ENCODE results near the gene GPC5.

The GPC5 gene

DNA sequence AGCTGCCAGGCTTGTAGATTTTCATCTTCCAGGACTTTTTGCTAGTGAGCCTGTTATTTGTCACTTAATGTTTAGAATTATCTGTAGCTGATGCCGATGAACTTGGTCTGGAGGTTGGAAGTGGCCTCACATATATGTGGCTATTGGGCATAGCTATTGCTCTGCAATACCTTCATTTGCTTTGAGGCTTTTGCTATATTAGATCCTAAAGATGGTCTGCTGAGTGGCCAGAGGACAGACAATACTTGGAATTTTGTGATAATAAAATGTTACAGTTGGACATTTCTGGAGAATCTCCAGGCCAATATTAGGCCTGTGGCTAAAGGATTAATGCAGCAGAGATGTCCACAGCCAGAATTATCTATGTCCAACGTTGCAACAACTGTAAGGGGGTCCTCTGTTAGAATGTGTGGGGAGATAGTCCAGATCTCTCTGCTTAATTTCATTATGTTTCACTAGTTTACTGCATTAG, 222.3 kb downstream of the GPC5 start:
- no peaks in the 10 kb centered on the region for H3K36me3 ChIP-seq (ENCODE audit: control insufficient read depth, insufficient read depth, low read length)
- no peak overlapping the region for H3K4me3 ChIP-seq (replicated peaks; ENCODE audit: low read depth, low read length)
- TF ChIP-seq, protein P1, sequence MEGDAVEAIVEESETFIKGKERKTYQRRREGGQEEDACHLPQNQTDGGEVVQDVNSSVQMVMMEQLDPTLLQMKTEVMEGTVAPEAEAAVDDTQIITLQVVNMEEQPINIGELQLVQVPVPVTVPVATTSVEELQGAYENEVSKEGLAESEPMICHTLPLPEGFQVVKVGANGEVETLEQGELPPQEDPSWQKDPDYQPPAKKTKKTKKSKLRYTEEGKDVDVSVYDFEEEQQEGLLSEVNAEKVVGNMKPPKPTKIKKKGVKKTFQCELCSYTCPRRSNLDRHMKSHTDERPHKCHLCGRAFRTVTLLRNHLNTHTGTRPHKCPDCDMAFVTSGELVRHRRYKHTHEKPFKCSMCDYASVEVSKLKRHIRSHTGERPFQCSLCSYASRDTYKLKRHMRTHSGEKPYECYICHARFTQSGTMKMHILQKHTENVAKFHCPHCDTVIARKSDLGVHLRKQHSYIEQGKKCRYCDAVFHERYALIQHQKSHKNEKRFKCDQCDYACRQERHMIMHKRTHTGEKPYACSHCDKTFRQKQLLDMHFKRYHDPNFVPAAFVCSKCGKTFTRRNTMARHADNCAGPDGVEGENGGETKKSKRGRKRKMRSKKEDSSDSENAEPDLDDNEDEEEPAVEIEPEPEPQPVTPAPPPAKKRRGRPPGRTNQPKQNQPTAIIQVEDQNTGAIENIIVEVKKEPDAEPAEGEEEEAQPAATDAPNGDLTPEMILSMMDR (IDR thresholded peaks at IDR 0.05; ENCODE audit: insufficient read depth, low read length, poor library complexity, severe bottlenecking) = no peak
- no peak for DNase-seq (ENCODE audit: extremely low read depth, insufficient read length)
- H3K27me3 ChIP-seq (replicated peaks; ENCODE audit: control insufficient read depth, insufficient read depth, low read length) = no peaks in the 10 kb centered on the region

DNA sequence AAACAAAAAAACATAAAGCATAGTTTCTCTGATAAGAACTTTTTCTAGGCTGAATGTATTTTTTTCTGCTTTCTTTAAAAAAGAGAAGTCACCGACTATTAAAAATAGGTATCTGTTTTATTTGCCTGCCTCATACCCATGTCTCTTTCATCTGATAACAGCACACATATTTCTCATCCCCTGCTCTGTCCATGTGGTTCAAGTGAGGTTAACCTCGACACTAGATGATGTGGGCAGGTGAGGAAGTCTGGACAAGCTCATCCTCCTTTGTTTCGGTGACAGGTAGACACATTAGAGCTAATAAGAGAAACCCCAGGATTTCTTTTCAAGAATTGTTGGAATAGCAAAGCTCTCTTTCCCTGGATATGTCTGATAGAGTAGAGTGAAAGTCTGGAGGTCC, 222.7 kb downstream of the GPC5 start:
- Histone ChIP-seq H3K27me3 (replicated peaks; ENCODE audit: control insufficient read depth, insufficient read depth, low read length) (no peaks in the 10 kb centered on the region), H3K4me3 (replicated peaks; ENCODE audit: low read depth, low read length) (no peak overlapping the region), H3K36me3 (ENCODE audit: control insufficient read depth, insufficient read depth, low read length) (no peaks in the 10 kb centered on the region)
- TF ChIP-seq, protein P1 (IDR thresholded peaks at IDR 0.05; ENCODE audit: insufficient read depth, low read length, poor library complexity, severe bottlenecking) = no peak
- no peak for DNase-seq (ENCODE audit: extremely low read depth, insufficient read length)

DNA sequence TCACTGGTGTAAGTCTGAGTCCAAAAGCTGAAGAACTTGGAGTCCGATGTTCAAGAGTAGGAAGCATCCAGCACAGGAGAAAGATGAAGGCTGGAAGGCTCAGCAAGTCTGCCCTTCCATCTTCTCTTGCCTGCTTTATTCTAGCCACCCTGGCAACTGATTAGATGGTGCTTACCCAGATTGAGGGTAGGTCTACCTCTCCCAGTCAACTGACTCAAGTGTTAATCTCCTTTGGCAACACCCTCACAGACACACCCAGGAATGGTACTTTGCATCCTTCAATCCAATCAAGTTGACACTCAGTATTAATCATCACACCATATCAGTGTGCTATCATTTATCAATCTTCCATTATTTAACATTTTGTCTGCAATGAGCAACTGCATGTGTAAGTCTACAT, 223.5 kb downstream of the GPC5 start:
- DNase-seq (ENCODE audit: extremely low read depth, insufficient read length) = no peak
- Histone ChIP-seq H3K36me3 (ENCODE audit: control insufficient read depth, insufficient read depth, low read length) (no peaks in the 10 kb centered on the region), H3K4me3 (replicated peaks; ENCODE audit: low read depth, low read length) (no peak overlapping the region), H3K27me3 (replicated peaks; ENCODE audit: control insufficient read depth, insufficient read depth, low read length) (no peaks in the 10 kb centered on the region)
- TF ChIP-seq, protein P1 (IDR thresholded peaks at IDR 0.05; ENCODE audit: insufficient read depth, low read length, poor library complexity, severe bottlenecking) = no peak

DNA sequence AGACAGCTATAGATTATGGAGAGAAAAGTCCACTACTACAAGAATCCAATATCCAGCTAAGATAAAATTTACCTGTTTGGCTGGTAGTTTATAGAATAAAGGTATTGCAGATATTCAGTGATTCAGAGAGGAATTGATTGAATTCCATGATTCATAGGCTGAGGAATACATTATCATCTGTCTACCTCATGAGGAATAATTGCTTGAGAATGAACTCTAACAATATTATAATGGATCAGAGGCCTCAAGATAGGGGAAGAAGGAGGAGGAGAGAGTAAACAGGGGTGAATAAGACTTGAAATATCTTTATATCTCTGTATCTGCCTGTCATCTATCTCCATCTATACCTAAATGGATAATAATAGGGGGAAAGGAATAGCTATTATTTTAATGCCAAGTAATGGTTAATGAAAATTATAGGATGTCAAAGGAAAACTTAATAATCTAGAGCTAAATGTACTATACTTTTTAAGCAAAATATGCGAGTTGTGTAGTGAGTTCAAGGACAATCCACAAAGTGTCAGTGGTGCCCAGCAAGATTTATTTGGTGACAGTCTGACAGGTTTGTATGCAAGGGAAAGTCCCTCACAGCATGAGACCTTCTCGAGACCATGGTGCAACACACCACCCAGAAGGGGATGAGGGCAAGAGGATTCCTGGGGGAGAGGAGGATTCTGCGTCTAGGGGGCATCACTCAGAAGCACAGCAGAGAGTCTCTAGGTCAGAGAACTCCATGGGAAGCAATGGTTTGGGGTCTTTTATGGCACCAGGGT, 224.5 kb downstream of the GPC5 start:
- Histone ChIP-seq H3K36me3 (ENCODE audit: control insufficient read depth, insufficient read depth, low read length) (no peaks in the 10 kb centered on the region), H3K27me3 (replicated peaks; ENCODE audit: control insufficient read depth, insufficient read depth, low read length) (no peaks in the 10 kb centered on the region), H3K4me3 (replicated peaks; ENCODE audit: low read depth, low read length) (no peak overlapping the region)
- TF ChIP-seq, protein P1 (IDR thresholded peaks at IDR 0.05; ENCODE audit: insufficient read depth, low read length, poor library complexity, severe bottlenecking) = no peak
- no peak for DNase-seq (ENCODE audit: extremely low read depth, insufficient read length)

DNA sequence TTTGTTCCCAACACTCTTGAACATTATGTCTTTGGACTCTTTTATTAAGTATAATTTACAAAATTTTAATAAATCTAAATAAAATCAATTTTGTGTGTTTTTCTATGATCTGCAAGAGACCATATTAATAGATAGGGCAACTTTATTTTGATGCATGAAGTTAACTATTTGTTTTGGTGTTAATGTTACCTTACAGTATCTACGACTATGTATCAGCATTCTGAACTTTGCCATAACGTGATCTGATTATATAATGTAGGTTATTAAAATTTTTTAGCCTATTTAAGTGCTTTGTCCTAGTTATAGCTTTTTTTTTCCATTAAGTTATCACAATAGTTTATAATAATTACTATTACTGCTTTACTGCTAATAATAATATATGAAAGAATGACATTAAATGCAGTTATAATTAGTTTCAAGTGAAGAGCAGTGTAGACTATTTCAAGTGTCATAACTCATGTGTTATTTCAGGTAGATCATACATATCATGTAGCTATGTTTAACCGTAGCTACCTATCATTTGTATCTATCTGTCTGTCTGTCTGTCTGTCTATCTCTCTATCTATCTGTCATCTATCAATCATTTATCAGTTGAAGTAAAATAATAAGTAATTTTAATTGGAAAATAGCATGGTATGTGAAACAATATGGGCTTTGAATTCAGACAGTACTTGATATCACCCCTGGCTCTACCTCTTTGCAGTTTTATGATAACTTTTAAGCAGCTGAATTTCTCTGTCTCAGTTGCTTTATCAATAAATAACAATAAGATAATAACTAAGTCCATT, 229.7 kb downstream of the GPC5 start:
- TF ChIP-seq, protein P1 (IDR thresholded peaks at IDR 0.05; ENCODE audit: insufficient read depth, low read length, poor library complexity, severe bottlenecking) = no peak
- no peak overlapping the region for H3K4me3 ChIP-seq (replicated peaks; ENCODE audit: low read depth, low read length)
- DNase-seq (ENCODE audit: extremely low read depth, insufficient read length) = no peak
- no peaks in the 10 kb centered on the region for H3K27me3 ChIP-seq (replicated peaks; ENCODE audit: control insufficient read depth, insufficient read depth, low read length)
- H3K36me3 ChIP-seq (ENCODE audit: control insufficient read depth, insufficient read depth, low read length) = no peaks in the 10 kb centered on the region

Data from GM06990 (cell line).